GM18498 (cell line): ENCODE results near the gene RNPEPL1.
"Not testable (repeated sequence)": the region's sequence is repeated elsewhere in the genome, so short reads cannot be mapped to it uniquely, and the experiment has no call there.

Experiments
- ATAC-seq: cut with Tn5 transposase; IDR thresholded peaks from one replicate; pipeline ENCODE4 v1.9.1; 2021; ENCODE audit warnings: mild to moderate bottlenecking, moderate library complexity; ENCODE audit not compliant: unreplicated experiment

Gene RNPEPL1

GRCh38 chr2:240538031-240538780, 30.1 kb upstream of the RNPEPL1 start:
- ATAC-seq: no peak

GRCh38 chr2:240539101-240539500, 29.2 kb upstream of the RNPEPL1 start:
- ATAC-seq: not testable (repeated sequence)

GRCh38 chr2:240539906-240540305, 28.4 kb upstream of the RNPEPL1 start:
- ATAC-seq: no peak

- no peak for ATAC-seq
These were observed 17.0 kb upstream of the RNPEPL1 start for GRCh38 chr2:240551288-240551687.

GRCh38 chr2:240551811-240552210, 16.5 kb upstream of the RNPEPL1 start:
- no peak for ATAC-seq

- no peak for ATAC-seq
These were observed 14.3 kb upstream of the RNPEPL1 start for GRCh38 chr2:240553956-240554480.

GRCh38 chr2:240554767-240555493, 13.4 kb upstream of the RNPEPL1 start:
- ATAC-seq: no peak

GRCh38 chr2:240555541-240556250, 12.6 kb upstream of the RNPEPL1 start:
- no peak for ATAC-seq

- no peak for ATAC-seq
These were observed 11.7 kb upstream of the RNPEPL1 start for GRCh38 chr2:240556553-240557100.

GRCh38 chr2:240557101-240557751, 11.1 kb upstream of the RNPEPL1 start:
- no peak for ATAC-seq

GRCh38 chr2:240557808-240558207, 10.5 kb upstream of the RNPEPL1 start, which contains the start of gene ANKMY1:
ANKMY1 (minus strand) TSS chr2:240557988; CDS start chr2:240557335, 653 bp downstream.
- no peak for ATAC-seq

GRCh38 chr2:240558236-240558761, 10.0 kb upstream of the RNPEPL1 start:
- no peak for ATAC-seq

GRCh38 chr2:240559286-240559685, 9.0 kb upstream of the RNPEPL1 start:
- no peak for ATAC-seq

GRCh38 chr2:240560084-240560479, 8.2 kb upstream of the RNPEPL1 start, which contains the start of gene DUSP28:
DUSP28 (plus strand) TSS chr2:240560357; CDS start chr2:240560685, 328 bp downstream.
- peak; percentile 61 for ATAC-seq

GRCh38 chr2:240560480-240561324, 7.6 kb upstream of the RNPEPL1 start:
- peak; percentile 58 for ATAC-seq

- peak; percentile 7 for ATAC-seq
These were observed 6.8 kb upstream of the RNPEPL1 start for GRCh38 chr2:240561325-240561971.

GRCh38 chr2:240563231-240563630, 5.1 kb upstream of the RNPEPL1 start:
- not testable (repeated sequence) for ATAC-seq

GRCh38 chr2:240563951-240564560, 4.2 kb upstream of the RNPEPL1 start:
- ATAC-seq: no peak
